Measurements from ENCODE around the gene CPLANE2.

DNA sequence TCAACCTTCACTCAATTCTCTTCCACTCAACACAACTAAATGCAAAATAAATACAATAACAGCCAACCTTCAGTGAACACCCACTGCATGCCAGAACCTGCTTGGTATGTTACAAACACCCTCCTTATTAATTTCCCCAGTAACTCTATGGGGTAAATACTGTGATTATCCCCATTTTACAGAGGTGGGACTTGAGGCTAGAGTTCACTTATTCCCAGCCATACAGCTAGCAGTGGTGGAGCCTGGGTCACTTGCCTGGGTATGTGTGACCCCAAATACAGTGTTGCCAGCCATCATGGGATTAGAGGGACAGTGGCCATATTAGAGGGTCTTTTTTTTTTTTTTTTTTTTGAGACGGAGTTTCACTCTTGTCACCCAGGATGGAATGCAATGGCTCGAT, 1.6 kb downstream of the CPLANE2 start:
- TF ChIP-seq EZH2 (IDR thresholded peaks at IDR 0.05; ENCODE audit: borderline replicate concordance, insufficient read depth, low read length, poor library complexity, severe bottlenecking) (no peak), POLR2AphosphoS5 (IDR thresholded peaks at IDR 0.05) (no peak), SMC3 (conservative IDR thresholded peaks at IDR 0.05; ENCODE audit: poor library complexity) (no peak), TAF1 (IDR thresholded peaks at IDR 0.05; ENCODE audit: low read depth) (no peak), RAD21 (conservative IDR thresholded peaks at IDR 0.05) (no peak), MXI1 (conservative IDR thresholded peaks at IDR 0.05; ENCODE audit: poor library complexity, severe bottlenecking) (no peak), EP300 (conservative IDR thresholded peaks at IDR 0.05; ENCODE audit: poor library complexity, severe bottlenecking) (no peak)
- TF ChIP-seq, protein P1, sequence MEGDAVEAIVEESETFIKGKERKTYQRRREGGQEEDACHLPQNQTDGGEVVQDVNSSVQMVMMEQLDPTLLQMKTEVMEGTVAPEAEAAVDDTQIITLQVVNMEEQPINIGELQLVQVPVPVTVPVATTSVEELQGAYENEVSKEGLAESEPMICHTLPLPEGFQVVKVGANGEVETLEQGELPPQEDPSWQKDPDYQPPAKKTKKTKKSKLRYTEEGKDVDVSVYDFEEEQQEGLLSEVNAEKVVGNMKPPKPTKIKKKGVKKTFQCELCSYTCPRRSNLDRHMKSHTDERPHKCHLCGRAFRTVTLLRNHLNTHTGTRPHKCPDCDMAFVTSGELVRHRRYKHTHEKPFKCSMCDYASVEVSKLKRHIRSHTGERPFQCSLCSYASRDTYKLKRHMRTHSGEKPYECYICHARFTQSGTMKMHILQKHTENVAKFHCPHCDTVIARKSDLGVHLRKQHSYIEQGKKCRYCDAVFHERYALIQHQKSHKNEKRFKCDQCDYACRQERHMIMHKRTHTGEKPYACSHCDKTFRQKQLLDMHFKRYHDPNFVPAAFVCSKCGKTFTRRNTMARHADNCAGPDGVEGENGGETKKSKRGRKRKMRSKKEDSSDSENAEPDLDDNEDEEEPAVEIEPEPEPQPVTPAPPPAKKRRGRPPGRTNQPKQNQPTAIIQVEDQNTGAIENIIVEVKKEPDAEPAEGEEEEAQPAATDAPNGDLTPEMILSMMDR (IDR thresholded peaks at IDR 0.05; ENCODE audit: poor library complexity, severe bottlenecking), result no peak
- TF ChIP-seq, protein P2, sequence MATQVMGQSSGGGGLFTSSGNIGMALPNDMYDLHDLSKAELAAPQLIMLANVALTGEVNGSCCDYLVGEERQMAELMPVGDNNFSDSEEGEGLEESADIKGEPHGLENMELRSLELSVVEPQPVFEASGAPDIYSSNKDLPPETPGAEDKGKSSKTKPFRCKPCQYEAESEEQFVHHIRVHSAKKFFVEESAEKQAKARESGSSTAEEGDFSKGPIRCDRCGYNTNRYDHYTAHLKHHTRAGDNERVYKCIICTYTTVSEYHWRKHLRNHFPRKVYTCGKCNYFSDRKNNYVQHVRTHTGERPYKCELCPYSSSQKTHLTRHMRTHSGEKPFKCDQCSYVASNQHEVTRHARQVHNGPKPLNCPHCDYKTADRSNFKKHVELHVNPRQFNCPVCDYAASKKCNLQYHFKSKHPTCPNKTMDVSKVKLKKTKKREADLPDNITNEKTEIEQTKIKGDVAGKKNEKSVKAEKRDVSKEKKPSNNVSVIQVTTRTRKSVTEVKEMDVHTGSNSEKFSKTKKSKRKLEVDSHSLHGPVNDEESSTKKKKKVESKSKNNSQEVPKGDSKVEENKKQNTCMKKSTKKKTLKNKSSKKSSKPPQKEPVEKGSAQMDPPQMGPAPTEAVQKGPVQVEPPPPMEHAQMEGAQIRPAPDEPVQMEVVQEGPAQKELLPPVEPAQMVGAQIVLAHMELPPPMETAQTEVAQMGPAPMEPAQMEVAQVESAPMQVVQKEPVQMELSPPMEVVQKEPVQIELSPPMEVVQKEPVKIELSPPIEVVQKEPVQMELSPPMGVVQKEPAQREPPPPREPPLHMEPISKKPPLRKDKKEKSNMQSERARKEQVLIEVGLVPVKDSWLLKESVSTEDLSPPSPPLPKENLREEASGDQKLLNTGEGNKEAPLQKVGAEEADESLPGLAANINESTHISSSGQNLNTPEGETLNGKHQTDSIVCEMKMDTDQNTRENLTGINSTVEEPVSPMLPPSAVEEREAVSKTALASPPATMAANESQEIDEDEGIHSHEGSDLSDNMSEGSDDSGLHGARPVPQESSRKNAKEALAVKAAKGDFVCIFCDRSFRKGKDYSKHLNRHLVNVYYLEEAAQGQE (IDR thresholded peaks at IDR 0.05; ENCODE audit: borderline replicate concordance), result no peak
